Hepatic stellate cell (primary cell): ENCODE results near the gene KCNMB2.
"Not testable (repeated sequence)": the region's sequence is repeated elsewhere in the genome, so short reads cannot be mapped to it uniquely, and the experiment has no call there.

Experiments used
- DNase-seq: peaks from one replicate; pipeline ENCODE4 v3.0.0; 2011; ENCODE audit warnings: low spot score

KCNMB2 gene

GRCh38 chr3:178536211-178537079, at the start of gene KCNMB2:
TSS of gene KCNMB2 (plus strand) at chr3:178536436.
- DNase-seq = no peak

DNA sequence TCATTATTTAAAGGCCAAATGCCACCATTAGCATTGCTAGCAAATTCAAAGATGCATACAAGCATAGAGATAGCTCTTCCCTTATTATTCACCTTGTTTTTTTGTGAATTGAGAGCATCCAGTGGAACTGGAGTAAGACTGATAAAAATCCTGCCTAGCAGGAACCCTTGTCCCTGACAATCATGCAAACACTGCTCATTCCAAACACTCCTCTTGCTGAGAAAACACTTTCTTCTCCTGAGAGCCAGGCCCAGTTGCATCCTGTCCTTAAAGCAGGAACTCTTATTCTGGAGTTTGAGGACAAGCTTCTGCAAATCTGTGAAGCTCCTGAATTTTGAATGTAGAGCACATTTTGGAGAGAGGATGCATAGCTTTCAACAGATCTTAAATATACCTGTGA, 49.3 kb upstream of the KCNMB2 start:
- DNase-seq = no peak

DNA sequence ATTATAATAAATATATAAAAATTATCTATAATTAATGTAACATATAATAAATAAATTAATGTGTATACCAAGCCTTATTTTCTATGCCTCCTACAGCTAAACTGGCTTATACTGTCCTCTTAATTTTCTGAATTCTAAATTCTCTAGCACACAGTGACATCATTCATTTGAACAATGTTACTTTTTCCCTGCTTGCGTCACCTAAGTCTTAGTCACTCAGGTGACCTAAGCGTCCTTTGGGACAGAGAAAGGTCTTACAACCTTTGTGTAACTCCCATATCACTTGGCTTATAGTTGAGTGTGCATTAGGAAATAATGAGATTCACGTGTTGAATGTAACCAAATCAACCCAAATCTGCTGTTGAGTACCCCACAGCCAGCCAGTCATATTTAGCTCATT, 48.5 kb upstream of the KCNMB2 start:
- no peak for DNase-seq

DNA sequence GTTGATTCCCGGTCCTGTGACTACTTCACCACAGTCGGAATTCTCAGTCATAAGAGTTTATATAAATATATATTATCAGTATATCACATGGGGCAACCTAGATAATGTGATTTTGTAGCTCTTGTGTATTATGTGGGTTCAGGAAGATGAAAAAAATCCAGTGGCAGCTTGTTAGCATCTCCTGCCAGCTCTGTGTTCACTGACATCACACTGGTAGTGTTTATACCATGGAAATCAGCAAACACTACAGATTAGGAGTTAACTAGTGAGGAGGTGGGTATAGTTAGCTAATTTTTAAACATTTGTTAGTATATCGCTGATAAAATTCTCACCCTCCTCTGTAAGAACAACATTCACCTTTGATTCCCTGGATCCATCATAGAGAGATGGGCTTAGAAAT, 44.5 kb upstream of the KCNMB2 start:
- DNase-seq = no peak

DNA sequence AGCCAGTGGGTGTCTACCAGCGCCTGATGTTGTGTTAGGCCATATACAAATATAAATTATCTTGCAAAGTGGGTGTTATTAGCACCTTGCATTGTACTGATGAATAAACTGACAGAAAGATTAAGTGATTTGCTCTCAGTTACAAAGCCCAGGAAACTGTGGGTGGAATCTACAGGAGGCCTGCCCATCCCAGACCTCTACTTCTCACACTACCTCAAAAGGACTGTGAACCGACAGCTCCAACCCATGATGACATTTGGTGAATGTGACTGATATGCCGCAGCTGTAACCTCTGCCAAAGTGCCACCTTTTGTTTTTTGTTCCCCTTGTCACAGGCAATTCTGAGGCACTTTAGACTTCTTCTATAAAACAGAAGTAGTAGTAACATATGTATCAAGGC, 43.7 kb upstream of the KCNMB2 start:
- no peak for DNase-seq

DNA sequence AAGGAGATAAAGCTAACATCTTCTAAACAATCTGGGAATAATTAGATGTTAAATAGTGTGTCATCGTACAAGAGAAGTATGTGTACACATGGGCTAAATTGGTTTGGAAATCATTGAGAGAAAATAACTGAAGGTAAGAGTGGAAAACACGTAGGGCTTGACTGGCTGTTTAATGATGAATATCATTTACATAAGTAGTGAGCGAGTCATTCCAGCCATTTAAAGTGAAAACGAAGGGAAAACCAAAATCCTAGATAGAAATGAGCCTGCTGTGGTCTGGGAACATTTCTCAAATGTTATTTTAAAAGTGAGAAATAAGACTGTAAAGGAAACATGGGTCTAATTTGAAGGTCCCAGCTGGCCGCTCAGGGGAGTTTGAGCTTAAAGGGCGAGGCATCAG, 41.9 kb upstream of the KCNMB2 start:
- DNase-seq = no peak

DNA sequence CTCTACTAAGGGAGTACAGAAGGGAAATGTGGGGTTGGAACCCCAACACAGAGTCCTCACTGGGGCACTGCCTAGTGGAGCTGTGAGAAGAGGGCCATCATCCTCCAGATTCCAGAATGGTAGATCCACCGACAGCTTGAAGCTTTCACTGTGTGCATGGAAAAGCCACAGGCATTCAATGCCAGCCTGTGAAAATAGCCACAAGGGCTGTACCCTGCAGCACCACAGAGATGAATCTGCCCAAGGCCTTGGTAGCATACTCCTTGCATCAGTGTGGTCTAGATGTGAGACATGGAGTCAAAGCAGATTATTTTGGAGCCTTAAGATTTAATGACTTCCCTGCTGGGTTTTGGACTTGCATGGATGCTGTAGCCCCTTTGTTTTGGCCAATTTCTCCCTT, 39.3 kb upstream of the KCNMB2 start:
- DNase-seq = no peak

DNA sequence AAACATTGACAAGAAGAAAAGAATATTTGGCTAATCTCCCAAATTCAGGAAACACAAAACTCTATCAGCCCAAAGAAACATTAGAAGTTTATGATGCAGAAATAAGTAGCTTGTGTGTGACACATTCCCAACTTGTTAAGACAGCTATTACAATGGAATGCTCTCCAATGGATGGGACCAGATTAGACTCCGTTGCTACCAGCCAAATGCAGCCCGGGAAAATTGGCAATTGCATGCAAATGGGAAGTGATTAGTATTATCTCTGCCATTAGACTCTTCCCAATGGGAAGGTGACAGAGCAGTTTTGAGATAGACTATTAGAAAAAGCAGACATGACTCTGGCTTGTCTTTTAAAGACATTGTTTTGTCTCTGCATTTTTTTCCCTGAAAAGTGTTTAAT, 37.4 kb upstream of the KCNMB2 start:
- no peak for DNase-seq

DNA sequence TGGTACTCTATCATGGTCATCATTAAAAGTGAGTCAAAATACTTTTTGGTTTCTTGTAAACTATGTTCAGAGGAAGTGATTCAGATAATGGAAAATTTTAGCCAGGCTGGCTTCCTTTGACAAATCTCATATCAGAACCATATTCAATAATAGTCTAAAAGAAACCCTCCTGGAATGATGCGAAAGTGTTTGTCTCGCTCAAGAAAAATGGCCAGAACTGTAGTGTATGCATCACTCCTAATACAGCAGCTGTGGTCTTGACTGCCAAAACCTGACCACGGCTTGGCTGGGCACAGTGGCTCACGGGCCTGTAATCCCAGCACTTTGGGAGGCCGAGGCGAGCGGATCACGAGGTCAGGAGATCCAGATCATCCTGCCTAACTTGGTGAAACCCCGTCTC, 35.6 kb upstream of the KCNMB2 start:
- no peak for DNase-seq

- DNase-seq = no peak
Observed at GRCh38 chr3:178504128-178504527, 32.1 kb upstream of the KCNMB2 start.

DNA sequence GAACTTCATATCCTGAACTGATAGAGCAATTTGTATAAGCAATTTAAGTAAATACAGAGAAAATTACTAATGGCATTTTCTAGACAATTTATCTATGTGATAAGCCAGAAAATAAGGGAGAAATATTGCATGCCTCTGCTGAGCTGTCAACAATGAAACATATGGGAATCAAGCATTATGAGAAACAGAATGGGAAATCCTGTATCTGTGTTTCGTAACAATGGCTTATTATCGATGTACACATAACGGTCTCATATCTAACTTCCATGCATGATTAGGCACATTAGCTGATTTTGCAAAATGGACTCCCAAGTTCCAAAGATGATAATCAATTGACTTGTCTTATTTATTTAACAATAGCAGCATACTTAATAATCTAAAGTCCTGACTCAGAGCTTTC, 30.4 kb upstream of the KCNMB2 start:
- DNase-seq = no peak

- no peak for DNase-seq
Observed at GRCh38 chr3:178507507-178508442, 28.5 kb upstream of the KCNMB2 start.

- DNase-seq = no peak
Observed at GRCh38 chr3:178508443-178508825, 27.8 kb upstream of the KCNMB2 start.

DNA sequence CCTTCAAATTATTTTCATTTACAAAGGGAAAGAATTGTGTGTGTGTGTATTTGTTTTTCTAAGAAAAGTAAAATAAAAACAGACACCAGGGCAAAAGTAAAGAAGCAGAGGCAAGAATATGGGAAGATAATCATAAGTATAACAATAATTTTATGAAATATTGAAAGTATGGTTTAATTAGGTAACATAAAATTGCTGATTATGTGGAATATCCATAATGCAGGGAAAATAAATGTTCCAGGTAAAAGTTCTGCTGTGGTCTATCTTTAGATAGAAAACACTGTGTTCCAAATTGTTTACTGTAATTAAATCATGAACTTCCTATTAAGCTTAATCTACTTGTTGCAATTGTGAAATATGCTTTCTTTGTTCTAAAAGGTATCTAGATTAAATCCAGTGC, 25.7 kb upstream of the KCNMB2 start:
- DNase-seq = no peak

GRCh38 chr3:178512647-178513046, 23.6 kb upstream of the KCNMB2 start:
- no peak for DNase-seq

DNA sequence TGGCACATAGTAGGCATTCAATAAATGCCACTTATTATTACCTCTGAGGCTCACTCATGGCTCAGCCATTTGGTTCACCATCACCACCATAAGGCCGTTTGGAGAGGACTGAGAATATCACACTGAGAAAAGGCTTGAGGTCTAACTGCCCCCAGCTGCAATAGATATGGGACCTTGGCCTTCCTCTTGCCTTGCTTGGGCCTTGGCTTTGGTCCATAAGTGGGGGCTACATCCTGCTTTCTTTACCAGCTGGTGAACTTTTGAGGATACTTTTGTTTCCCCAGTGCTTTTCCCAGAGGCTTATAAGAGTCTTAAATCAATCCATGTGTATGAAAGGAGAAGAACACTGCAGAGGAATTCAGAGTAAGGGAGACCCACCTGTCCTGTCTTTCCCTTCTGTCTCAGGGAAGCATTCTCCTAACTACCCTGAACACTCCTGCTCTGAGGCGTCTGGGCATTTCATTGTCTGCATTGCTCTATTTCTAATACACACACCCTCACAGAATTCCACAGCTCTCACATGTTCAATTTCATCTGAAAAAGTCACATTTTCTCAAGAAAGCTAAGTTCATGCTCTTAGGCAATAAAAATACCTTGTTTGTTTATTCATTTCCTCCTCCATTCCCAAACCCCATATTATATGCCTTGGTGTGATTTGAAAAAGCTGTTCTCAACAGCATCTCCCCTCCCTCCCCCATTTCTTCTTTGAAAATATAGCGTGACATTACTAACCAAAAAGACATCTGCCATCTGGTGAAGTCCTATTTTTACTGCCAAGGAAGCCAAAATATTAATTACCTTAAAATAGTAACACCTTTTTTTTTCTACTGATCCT, 22.5 kb upstream of the KCNMB2 start:
- DNase-seq = no peak

DNA sequence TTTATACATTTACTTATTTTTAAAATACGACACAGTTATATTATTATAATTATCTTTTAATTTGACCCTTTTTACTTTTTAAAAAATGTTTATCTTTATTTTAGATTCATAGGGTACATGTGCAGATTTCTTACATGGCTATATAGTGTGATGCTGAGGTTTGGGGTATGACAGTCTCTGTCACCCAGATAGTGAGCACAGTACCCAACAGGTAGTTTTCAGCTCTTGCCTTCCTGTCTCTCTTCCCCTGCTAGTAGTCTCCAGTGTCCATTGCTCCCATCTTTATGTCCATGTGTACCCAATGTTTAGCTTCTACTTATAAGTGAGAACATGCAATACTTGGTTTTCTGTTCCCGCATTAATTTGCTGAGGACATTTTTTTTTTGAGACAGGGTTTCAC, 21.8 kb upstream of the KCNMB2 start:
- no peak for DNase-seq

DNA sequence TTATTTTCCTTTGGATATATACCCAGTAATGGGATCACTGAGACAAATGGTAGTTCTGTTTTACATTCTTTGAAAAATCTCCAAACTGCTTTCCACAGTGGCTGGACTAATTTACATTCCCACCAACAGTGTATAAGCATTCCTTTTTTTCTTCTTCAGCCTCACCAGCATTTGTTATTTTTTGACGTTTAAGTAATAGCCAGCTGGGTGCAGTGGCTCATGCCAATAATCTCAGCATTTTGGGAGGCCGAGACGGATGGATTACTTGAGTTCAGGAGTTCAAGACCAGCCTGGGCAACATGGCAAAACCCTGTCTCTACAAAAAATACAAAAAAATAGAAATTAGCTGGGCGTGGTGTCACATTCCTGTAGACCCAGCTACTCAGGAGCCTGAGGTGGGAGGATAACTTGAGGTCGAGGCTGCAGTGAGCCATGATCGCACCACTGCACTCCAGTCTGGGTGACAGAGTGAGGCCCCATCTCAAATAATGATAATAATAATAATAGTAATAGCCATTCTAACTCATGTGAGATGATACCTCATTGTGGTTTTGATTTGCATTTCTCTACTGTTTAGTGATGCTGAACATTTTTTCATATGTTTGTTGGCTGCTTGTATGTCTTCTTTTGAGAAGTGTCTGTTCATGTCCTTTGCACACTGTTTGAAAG, 21.0 kb upstream of the KCNMB2 start:
- not testable (repeated sequence) for DNase-seq

GRCh38 chr3:178517665-178518334, 18.4 kb upstream of the KCNMB2 start:
- DNase-seq = no peak

DNA sequence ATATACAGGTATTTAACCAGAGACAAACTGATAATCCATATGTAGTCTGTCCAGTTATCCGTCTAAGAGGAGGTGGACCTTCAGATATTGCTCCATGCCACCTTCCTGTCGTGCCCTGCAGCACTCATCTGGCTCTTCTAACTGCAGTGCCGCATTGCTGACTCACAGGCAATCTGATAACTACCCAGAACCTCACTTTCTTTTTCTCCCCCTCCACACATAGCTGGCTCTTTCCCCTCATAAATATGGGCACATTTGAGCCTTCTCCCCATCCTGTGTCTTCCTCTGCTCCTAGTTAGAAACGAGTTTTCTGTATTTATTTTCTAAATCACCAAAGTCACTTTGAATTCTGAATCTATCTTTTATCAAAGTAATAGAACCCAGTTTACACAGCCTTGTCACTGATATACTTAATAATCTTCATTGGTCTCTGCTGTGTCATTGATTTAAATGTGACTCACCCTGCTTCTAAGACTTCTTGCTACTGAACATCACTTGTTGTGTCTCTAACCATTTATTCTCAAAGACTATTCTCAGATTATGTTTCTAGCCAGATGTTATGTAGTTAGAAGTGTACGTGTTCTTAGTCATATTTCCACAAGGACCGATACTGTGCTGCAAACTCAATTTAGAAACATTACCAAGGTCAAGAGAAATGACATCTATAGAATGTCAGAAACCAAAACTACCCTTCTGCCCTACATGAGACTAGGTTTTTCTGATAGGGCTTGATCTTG, 17.4 kb upstream of the KCNMB2 start:
- no peak for DNase-seq
